Progenitor cell of endocrine pancreas (in vitro differentiated cells): ENCODE data around the gene ZNRD2. TPM values are rescaled to one million over a fixed set of nuclear protein-coding genes. Genes with fewer than 3 reads are reported as not detected.
"Not testable (repeated sequence)": the region's sequence is repeated elsewhere in the genome, so short reads cannot be mapped to it uniquely, and the experiment has no call there.

Experiments used
- DNase-seq: peaks from one replicate; pipeline ENCODE4 v3.0.0; 2021; ENCODE audit warnings: low spot score; ENCODE audit not compliant: unreplicated experiment
- H3K27ac Mint-ChIP-seq: 2 replicates; pipeline ENCODE4 v1.8.0; 2021; ENCODE audit warnings: mild to moderate bottlenecking, moderate library complexity, mixed read lengths
- H3K27me3 Mint-ChIP-seq: 2 replicates; pipeline ENCODE4 v1.8.0; 2021; ENCODE audit warnings: mixed read lengths
- H3K36me3 Mint-ChIP-seq: 2 replicates; pipeline ENCODE4 v1.8.0; 2022; ENCODE audit warnings: mixed read lengths; ENCODE audit not compliant: insufficient read depth
- H3K4me1 Mint-ChIP-seq: 2 replicates; pipeline ENCODE4 v1.8.0; 2021; ENCODE audit warnings: low read depth, mixed read lengths
- H3K4me3 Mint-ChIP-seq: 2 replicates; pipeline ENCODE4 v1.8.0; 2021; ENCODE audit warnings: low read depth, mild to moderate bottlenecking, moderate library complexity, mixed read lengths
- H3K9me3 Mint-ChIP-seq: 2 replicates; pipeline ENCODE4 v1.8.0; 2021; ENCODE audit warnings: low read depth, mixed read lengths
- total RNA-seq: library from RNA; stranded (reverse); gene quantifications from 2 replicates; pipeline ENCODE4 v1.2.1, GENCODE V29; 2021
- TF ChIP-seq, protein P1 (sequence below): fragments of 200-600 bp; sonication (generic); IDR thresholded peaks from one replicate; pipeline ENCODE4 v1.5.0; 2021; ENCODE audit warnings: antibody characterized with exemption, mild to moderate bottlenecking; ENCODE audit not compliant: unreplicated experiment

Gene ZNRD2
- total RNA-seq, 1 donor from 2014 or later: 25.9 TPM

DNA sequence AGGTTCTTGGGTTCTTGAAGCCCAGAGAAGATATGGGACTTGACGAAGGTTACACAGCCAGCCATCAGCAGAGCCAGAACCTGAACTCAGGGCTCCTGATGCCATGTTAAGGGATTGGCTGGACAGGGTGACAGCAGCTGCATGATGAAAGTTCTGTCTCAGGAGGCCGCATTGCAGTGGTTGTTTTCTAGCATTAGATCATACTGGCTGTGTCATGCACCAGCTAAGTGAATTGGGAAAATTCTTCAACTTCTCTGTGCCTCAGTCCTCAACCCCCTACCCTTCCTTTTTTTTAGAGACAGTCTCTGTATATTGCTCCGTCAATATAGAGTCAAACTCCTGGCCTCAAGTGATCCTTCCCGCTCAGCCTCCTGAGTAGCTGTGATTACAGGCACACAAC, 6.7 kb upstream of the ZNRD2 start:
- no peak overlapping the region for H3K27ac Mint-ChIP-seq
- peaks cover 9% of the 10 kb centered on the region for H3K4me1 Mint-ChIP-seq
- no peaks in the 10 kb centered on the region for H3K9me3 Mint-ChIP-seq
- H3K4me3 Mint-ChIP-seq: no peak overlapping the region
- H3K27me3 Mint-ChIP-seq: peaks cover 19% of the 10 kb centered on the region
- no peak for DNase-seq
- TF ChIP-seq, protein P1, sequence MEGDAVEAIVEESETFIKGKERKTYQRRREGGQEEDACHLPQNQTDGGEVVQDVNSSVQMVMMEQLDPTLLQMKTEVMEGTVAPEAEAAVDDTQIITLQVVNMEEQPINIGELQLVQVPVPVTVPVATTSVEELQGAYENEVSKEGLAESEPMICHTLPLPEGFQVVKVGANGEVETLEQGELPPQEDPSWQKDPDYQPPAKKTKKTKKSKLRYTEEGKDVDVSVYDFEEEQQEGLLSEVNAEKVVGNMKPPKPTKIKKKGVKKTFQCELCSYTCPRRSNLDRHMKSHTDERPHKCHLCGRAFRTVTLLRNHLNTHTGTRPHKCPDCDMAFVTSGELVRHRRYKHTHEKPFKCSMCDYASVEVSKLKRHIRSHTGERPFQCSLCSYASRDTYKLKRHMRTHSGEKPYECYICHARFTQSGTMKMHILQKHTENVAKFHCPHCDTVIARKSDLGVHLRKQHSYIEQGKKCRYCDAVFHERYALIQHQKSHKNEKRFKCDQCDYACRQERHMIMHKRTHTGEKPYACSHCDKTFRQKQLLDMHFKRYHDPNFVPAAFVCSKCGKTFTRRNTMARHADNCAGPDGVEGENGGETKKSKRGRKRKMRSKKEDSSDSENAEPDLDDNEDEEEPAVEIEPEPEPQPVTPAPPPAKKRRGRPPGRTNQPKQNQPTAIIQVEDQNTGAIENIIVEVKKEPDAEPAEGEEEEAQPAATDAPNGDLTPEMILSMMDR: no peak
- H3K36me3 Mint-ChIP-seq: no peaks in the 10 kb centered on the region

DNA sequence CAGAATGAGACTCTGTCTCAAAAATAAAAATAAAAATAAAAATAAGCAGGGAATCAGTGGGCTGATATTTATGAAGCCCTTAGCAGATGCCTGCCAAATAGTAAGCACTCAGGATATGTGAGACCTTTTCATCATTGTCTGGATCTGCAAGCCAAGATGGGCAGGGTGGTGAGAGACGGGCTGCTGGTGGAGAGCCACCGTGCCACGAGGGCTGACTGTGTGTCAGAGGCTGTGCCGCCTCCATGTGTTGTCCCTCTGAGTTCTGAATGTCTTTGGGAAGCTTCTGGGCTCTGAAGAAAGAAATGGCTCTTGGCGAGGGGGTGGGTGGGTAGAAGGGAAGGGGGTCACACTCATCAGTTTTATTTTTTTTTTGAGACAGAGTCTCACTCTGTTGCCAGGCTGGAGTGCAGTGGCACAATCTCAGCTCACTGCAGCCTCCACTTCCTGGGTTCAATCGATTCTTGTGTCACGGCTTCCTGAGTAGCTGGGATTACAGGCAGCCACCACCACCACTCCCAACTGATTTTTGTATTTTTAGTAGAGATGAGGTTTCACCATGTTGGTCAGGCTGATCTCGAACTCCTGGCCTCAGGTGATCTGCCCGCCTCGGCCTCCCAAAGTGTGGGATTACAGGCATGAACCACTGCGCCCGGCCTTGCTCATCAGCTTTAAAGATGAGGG, 5.3 kb upstream of the ZNRD2 start:
- H3K9me3 Mint-ChIP-seq, H3K4me3 Mint-ChIP-seq, H3K36me3 Mint-ChIP-seq, H3K27ac Mint-ChIP-seq, DNase-seq: not testable (repeated sequence)
- Mint-ChIP-seq H3K27me3 (peaks cover 17% of the 10 kb centered on the region), H3K4me1 (peaks cover 21% of the 10 kb centered on the region)

DNA sequence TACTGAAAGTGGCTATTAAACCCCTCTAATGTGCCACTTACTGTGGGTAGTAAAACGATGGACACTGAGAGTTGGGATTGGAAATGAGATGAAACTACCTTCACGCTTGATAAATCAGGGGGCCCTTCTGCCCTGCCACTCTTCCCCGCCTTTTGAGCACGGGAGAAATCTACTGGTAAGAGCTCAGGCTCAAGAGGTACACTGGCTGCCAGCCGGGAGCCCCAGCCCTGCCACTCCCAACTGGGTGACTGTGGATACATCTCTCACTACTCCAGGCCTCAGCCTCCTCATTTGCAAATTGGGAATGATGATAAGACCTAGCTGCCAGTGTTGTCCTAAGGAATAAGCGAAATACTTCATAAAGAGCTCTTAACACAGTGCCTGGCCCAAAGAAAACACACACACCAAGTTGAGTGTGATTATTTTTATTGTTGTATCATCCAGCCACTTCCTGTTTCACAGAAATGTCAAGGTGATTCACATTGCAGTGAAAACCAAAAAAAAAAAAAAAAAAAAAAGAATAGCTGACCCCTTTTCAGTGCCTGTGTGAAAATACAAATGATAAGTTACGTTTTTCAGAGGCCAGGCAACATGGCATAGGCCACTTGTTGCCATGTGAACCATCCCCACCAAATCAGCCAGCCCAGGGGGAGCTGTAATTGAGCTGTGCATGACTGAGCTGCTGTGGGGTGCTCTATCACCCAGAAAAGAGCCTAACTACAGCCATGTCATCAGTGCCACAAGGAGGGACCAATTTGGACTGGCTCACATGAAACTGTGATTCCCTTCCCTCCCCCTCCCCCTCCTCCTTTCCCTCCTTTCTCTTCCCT, 4.4 kb upstream of the ZNRD2 start:
- H3K36me3 Mint-ChIP-seq: no peaks in the 10 kb centered on the region
- TF ChIP-seq, protein P1: no peak
- H3K9me3 Mint-ChIP-seq: no peaks in the 10 kb centered on the region
- no peak overlapping the region for H3K4me3 Mint-ChIP-seq
- H3K27me3 Mint-ChIP-seq: peaks cover 8% of the 10 kb centered on the region
- H3K4me1 Mint-ChIP-seq: peaks cover 20% of the 10 kb centered on the region
- H3K27ac Mint-ChIP-seq: no peak overlapping the region
- DNase-seq: no peak

DNA sequence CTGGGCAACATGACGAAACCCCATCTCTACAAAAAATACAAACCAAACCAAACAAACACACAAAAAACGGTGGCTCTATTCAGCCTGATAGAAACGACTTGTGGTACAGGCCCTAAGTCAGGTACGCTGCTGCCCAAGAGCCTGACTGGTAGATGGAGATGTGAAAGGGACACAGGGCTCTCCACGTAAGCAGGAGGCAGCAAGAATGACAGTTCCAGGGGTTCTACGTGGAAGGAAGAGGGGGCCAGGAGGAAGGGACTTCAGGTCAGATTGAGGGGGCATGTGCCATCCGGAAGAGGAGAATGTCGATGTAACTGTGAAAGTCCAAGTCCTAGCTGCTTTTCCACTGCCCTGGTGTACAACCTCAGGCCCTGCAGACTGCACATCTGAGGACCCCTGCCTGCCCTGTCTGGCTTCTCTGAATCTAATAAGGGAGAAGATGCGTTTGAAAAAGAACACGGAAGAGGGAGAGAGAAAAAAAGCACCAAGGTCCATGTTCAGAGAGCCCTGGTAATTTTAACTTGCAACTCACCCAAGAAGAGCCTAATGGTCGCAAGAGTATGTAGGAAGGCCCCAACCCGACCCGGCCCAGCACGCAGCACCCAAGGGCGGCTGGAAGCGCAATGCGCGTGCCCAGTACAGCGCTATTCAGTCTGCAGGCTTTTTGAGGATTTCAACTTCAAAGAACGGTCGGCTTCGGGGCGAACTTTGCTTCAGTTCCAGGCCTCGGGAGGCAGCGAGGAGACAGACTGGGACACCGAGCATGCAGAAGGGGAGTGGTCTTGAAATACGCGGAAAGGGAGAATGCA, 909 bp upstream of the ZNRD2 start:
- TF ChIP-seq, protein P1: no peak
- H3K36me3 Mint-ChIP-seq: no peaks in the 10 kb centered on the region
- no peaks in the 10 kb centered on the region for H3K9me3 Mint-ChIP-seq
- peak overlapping the region; percentile 98 for H3K27ac Mint-ChIP-seq
- no peaks in the 10 kb centered on the region for H3K27me3 Mint-ChIP-seq
- no peak for DNase-seq
- peaks cover 34% of the 10 kb centered on the region for H3K4me1 Mint-ChIP-seq
- peak overlapping the region; percentile 98 for H3K4me3 Mint-ChIP-seq

DNA sequence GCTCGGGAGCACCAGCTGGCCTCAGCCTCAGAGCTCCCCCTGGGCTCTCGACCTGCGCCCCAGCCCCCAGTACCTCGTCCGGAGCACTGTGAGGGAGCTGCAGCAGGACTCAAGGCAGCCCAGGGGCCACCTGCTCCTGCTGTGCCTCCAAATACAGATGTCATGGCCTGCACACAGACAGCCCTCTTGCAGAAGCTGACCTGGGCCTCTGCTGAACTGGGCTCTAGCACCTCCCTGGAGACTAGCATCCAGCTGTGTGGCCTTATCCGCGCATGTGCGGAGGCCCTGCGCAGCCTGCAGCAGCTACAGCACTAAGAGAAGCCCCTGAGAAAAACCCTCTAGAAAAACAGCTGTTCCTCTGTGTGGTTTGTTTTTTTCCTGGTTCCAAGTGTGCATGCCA, 1.1 kb downstream of the ZNRD2 start:
- H3K4me1 Mint-ChIP-seq: peaks cover 41% of the 10 kb centered on the region

More for the DNA sequence above, 1.1 kb downstream of the ZNRD2 start:
- Mint-ChIP-seq H3K9me3 (no peaks in the 10 kb centered on the region), H3K36me3 (no peaks in the 10 kb centered on the region), H3K27me3 (peaks cover 11% of the 10 kb centered on the region), H3K27ac (no peak overlapping the region), H3K4me3 (peak overlapping the region; percentile 98)
- TF ChIP-seq, protein P1: no peak
- no peak for DNase-seq
